ENCODE data around the gene CUEDC1. TPM values are rescaled to one million over a fixed set of nuclear protein-coding genes. Genes with fewer than 3 reads are reported as not detected.
A peak's percentile ranks its signal among the peaks of the same experiment; 100 is the strongest.

The CUEDC1 gene
- total RNA-seq, 2 experiments from 2014 or later: 0.29 to 0.40 TPM

DNA sequence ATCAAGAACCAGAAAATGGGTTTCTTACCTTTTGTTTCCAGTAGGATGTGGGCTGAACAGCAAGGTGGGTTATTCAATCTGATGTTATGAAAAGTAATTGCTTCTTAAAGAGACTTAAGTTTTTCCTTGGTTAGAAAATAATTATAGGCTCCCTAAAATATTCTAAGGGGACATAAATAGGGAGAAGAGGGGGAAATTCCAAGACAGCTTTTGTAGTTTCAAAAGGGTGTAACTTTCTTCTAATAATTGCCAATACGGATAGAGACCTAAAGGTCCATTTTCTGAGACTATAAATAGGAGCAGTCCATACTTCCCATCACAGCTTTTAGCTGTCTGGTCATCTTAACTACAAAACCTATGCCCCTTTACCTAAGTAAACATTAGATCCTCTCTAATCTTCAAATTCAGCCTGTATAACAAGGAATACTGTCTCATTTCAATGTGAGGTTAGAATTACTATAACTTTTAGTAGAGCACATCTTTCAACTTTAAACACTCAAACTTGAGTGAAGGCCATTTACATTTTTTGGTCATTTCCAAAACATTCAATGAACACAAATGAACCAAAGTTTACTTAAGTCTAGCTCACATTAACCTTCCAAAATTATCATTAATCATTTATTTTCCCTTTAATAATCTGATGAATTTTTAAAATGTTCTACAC lies 46.4 kb upstream of the CUEDC1 start:
- Mint-ChIP-seq H3K36me3 (ENCODE audit: low read depth) (peaks cover 77% of the 10 kb centered on the region), H3K4me3 (no peak overlapping the region)

DNA sequence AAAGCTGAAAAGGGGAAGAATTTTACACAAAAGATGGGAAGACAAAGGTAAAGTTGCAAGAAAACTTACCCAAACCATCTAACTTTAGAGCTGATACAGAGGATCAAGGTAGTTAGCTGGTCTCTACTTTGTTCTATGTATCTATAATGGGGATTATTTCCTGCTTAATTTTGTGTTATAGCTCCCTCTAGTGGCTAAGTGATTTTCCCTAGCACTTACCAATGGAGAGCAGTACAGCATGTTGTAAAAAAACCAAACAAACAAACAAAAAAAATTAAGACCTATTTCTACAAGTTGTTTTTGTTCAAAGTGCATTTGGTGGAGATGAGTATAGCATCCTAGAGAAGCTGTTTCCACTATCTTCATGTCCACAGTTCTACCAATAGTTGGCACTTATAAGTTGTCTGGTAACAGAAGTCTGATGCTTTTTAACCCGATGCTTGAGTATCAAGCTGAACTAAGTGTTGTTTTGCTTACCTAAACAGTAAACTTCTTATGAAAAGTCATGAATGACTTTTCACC lies 44.3 kb upstream of the CUEDC1 start:
- ChIA-PET POLR2A (interaction anchor here (0.5 to 12.1 kb wide), 19 partner anchors 3 to 328 kb away, joined by 3 to 230 read pairs (median 3); partner anchors contain the start of genes CUEDC1, SRSF1 and VEZF1), CTCF (interaction anchor here (0.7 to 12.2 kb wide), 38 partner anchors 7 to 226 kb away, joined by 3 to 177 read pairs (median 4); partner anchors contain the start of genes CUEDC1, MKS1, MRPS23 and SRSF1)
- peak overlapping the region; percentile 70 for H3K27ac Mint-ChIP-seq
- no peaks in the 10 kb centered on the region for H3K27me3 Mint-ChIP-seq
- intact Hi-C loops (cut with micrococcal nuclease): loop anchor here (5.0 to 10.0 kb wide), 2 partner anchors 115 to 142 kb away; no protein-coding TSS in a partner anchor
- ATAC-seq (peak; percentile 47), DNase-seq (no peak)
- peaks cover 59% of the 10 kb centered on the region for H3K36me3 Mint-ChIP-seq (ENCODE audit: low read depth)
- H3K4me3 Mint-ChIP-seq: no peak overlapping the region
- H3K4me1 Mint-ChIP-seq (ENCODE audit: low read depth): peaks cover 84% of the 10 kb centered on the region
- TF ChIP-seq, protein P1, sequence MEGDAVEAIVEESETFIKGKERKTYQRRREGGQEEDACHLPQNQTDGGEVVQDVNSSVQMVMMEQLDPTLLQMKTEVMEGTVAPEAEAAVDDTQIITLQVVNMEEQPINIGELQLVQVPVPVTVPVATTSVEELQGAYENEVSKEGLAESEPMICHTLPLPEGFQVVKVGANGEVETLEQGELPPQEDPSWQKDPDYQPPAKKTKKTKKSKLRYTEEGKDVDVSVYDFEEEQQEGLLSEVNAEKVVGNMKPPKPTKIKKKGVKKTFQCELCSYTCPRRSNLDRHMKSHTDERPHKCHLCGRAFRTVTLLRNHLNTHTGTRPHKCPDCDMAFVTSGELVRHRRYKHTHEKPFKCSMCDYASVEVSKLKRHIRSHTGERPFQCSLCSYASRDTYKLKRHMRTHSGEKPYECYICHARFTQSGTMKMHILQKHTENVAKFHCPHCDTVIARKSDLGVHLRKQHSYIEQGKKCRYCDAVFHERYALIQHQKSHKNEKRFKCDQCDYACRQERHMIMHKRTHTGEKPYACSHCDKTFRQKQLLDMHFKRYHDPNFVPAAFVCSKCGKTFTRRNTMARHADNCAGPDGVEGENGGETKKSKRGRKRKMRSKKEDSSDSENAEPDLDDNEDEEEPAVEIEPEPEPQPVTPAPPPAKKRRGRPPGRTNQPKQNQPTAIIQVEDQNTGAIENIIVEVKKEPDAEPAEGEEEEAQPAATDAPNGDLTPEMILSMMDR (IDR thresholded peaks at IDR 0.05): peak; percentile 85
- no peaks in the 10 kb centered on the region for H3K9me3 Mint-ChIP-seq

More for the DNA sequence above, 46.4 kb upstream of the CUEDC1 start:
- TF ChIP-seq, protein P1 (IDR thresholded peaks at IDR 0.05): no peak
- ATAC-seq (no peak), DNase-seq (no peak)
- CTCF ChIA-PET: interaction anchor here (1.2 to 12.2 kb wide), 5 partner anchors 8 to 144 kb away, joined by 3 to 177 read pairs (median 7); partner anchors contain the start of gene VEZF1
- peaks cover 78% of the 10 kb centered on the region for H3K4me1 Mint-ChIP-seq (ENCODE audit: low read depth)
- peak overlapping the region; percentile 73 for H3K27ac Mint-ChIP-seq
- intact Hi-C loops (cut with micrococcal nuclease): no loop called here
- H3K9me3 Mint-ChIP-seq: no peaks in the 10 kb centered on the region
- H3K27me3 Mint-ChIP-seq: no peaks in the 10 kb centered on the region
- POLR2A ChIA-PET: interaction anchor here (0.7 to 10.6 kb wide), 6 partner anchors 8 to 87 kb away, joined by 3 to 230 read pairs (median 4); partner anchors contain the start of gene VEZF1

- Mint-ChIP-seq H3K27me3 (no peaks in the 10 kb centered on the region), H3K36me3 (ENCODE audit: low read depth) (peaks cover 54% of the 10 kb centered on the region)
These were observed 43.8 kb upstream of the CUEDC1 start for GRCh38 chr17:57999010-57999495.

DNA sequence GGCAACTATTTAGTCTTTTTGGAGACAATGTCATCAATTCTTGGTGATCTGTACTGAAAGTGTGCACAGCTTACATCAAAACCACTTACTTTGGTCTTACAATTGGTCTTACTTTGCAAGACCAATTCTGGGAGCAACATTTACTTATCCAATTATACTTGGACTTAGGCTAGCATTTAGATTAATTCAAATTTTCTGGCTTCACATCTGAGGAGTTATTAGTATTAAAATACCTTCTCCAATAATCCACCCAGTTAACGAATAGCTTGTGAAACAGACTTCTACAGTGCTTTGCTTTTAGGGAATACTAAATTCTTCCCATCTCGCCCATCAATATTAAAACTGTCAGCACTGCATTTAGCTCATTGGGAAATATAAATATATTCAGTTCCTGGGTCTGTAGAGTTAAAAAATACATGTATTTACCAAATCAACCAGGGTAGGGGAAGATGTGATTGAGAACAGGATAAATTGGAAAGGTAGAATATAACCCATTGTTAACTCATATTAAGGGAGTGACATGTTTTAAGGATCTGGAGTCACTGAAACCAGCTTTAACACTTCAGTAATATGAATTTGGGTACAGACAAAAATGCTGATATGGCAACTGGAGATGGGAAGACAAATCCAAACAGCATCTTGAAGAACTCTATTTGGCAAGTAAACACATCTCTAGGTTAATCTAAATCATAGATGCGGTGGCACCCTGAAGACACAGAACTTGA lies 42.0 kb upstream of the CUEDC1 start:
- TF ChIP-seq, protein P1 (IDR thresholded peaks at IDR 0.05): no peak
- Mint-ChIP-seq H3K4me3 (no peak overlapping the region), H3K27ac (peak overlapping the region; percentile 72), H3K36me3 (ENCODE audit: low read depth) (peaks cover 36% of the 10 kb centered on the region), H3K27me3 (no peaks in the 10 kb centered on the region), H3K9me3 (no peaks in the 10 kb centered on the region), H3K4me1 (ENCODE audit: low read depth) (peaks cover 80% of the 10 kb centered on the region)
- CTCF ChIA-PET: interaction anchor here (0.8 to 12.2 kb wide), 14 partner anchors 9 to 176 kb away, joined by 3 to 177 read pairs (median 6); partner anchors contain the start of genes CUEDC1, SRSF1 and VEZF1
- ATAC-seq (no peak), DNase-seq (no peak)
- intact Hi-C loops (cut with micrococcal nuclease): loop anchor here (5.0 to 10.0 kb wide), 2 partner anchors 118 to 140 kb away; no protein-coding TSS in a partner anchor
- POLR2A ChIA-PET: interaction anchor here (0.5 to 12.1 kb wide), 17 partner anchors 6 to 150 kb away, joined by 3 to 230 read pairs (median 4); partner anchors contain the start of genes SRSF1 and VEZF1

More at GRCh38 chr17:57999010-57999495, 43.8 kb upstream of the CUEDC1 start:
- Mint-ChIP-seq H3K4me3 (no peak overlapping the region), H3K27ac (peak overlapping the region; percentile 44), H3K4me1 (ENCODE audit: low read depth) (peaks cover 86% of the 10 kb centered on the region), H3K9me3 (no peaks in the 10 kb centered on the region)
- DNase-seq: no peak
- POLR2A ChIA-PET: interaction anchor here (0.5 to 12.1 kb wide), 17 partner anchors 4 to 166 kb away, joined by 3 to 230 read pairs (median 3); partner anchors contain the start of genes SRSF1 and VEZF1
- TF ChIP-seq, protein P1 (IDR thresholded peaks at IDR 0.05): no peak
- ATAC-seq: no peak
- CTCF ChIA-PET: interaction anchor here (0.7 to 12.2 kb wide), 38 partner anchors 8 to 226 kb away, joined by 3 to 177 read pairs (median 4); partner anchors contain the start of genes CUEDC1, MKS1, MRPS23 and SRSF1
- intact Hi-C loops (cut with micrococcal nuclease): loop anchor here (5.0 to 10.0 kb wide), 2 partner anchors 116 to 142 kb away; no protein-coding TSS in a partner anchor
